GM12874 (cell line): Measurements from ENCODE around the gene CLUH.

Experiments
- CTCF ChIP-seq: IDR thresholded peaks from 2 replicates; pipeline ENCODE4 v1.5.1; 2011; ENCODE audit warnings: low read depth, mild to moderate bottlenecking, control low read depth, low read length, moderate library complexity; ENCODE audit not compliant: insufficient read depth

The CLUH gene

GRCh38 chr17:2716649-2717048 is 5.1 kb upstream of the CLUH start:
- TF ChIP-seq CTCF = no peak

GRCh38 chr17:2713881-2714280 is 2.3 kb upstream of the CLUH start:
- TF ChIP-seq CTCF = no peak

GRCh38 chr17:2712300-2713043 is 908 bp upstream of the CLUH start:
- TF ChIP-seq CTCF = no peak

GRCh38 chr17:2710803-2711607 is 559 bp downstream of the CLUH start:
- no peak for TF ChIP-seq CTCF

GRCh38 chr17:2710071-2710802 is 1.3 kb downstream of the CLUH start:
- no peak for TF ChIP-seq CTCF

GRCh38 chr17:2709183-2709661 is 2.3 kb downstream of the CLUH start:
- TF ChIP-seq CTCF = no peak

- TF ChIP-seq CTCF = no peak
These were observed 2.9 kb downstream of the CLUH start for GRCh38 chr17:2708585-2709182.
